ENCODE data around the gene MRPL23. TPM values are rescaled to one million over a fixed set of nuclear protein-coding genes. Genes with fewer than 3 reads are reported as not detected.
A peak's percentile ranks its signal among the peaks of the same experiment; 100 is the strongest.

Gene MRPL23
- total and polyA plus RNA-seq, 2 experiments from 2014 or later, result 54.0 to 54.8 TPM

GRCh38 chr11:1924646-1925372 lies 22.3 kb upstream of the MRPL23 start:
- H3K4me1 ChIP-seq (ENCODE audit: insufficient read depth), result peaks cover 30% of the 10 kb centered on the region
- peak; percentile 11 for DNase-seq (ENCODE audit: low spot score)
- 78% methylated on average over 16 of the region's 21 CpGs for WGBS (ENCODE audit: low lambda C conversion rate, missing lambda C conversion rate)
- TF ChIP-seq EZH2phosphoT487 (IDR thresholded peaks at IDR 0.05; ENCODE audit: low read depth, severe bottlenecking, unreplicated experiment), result no peak
- no peak for TF ChIP-seq CTCF (IDR thresholded peaks at IDR 0.05; ENCODE audit: poor library complexity)
- no peak for TF ChIP-seq EZH2 (IDR thresholded peaks at IDR 0.05; ENCODE audit: borderline replicate concordance)
- H3K4me3 ChIP-seq, result no peak overlapping the region
- peak overlapping the region; percentile 16 for H3K4me2 ChIP-seq
- H3K36me3 ChIP-seq (replicated peaks; ENCODE audit: insufficient read depth, low read depth), result no peaks in the 10 kb centered on the region
- H3K27me3 ChIP-seq, result no peaks in the 10 kb centered on the region
- no peak overlapping the region for H3K27ac ChIP-seq
- H3K9me2 ChIP-seq (replicated peaks; ENCODE audit: insufficient read depth), result no peaks in the 10 kb centered on the region
- no peak overlapping the region for H2AFZ ChIP-seq
- H4K20me1 ChIP-seq (ENCODE audit: insufficient read depth, poor library complexity, severe bottlenecking), result no peaks in the 10 kb centered on the region
- no peaks in the 10 kb centered on the region for H3K9me3 ChIP-seq (ENCODE audit: low read depth)
- H3K79me2 ChIP-seq, result no peaks in the 10 kb centered on the region

GRCh38 chr11:1925373-1926155 lies 21.6 kb upstream of the MRPL23 start:
- 96% methylated on average over 21 of the region's 23 CpGs for WGBS (ENCODE audit: low lambda C conversion rate, missing lambda C conversion rate)
- Histone ChIP-seq H3K27me3 (no peaks in the 10 kb centered on the region), H3K4me3 (no peak overlapping the region), H3K4me1 (ENCODE audit: insufficient read depth) (peaks cover 31% of the 10 kb centered on the region), H3K9me2 (replicated peaks; ENCODE audit: insufficient read depth) (no peaks in the 10 kb centered on the region), H3K79me2 (no peaks in the 10 kb centered on the region), H4K20me1 (ENCODE audit: insufficient read depth, poor library complexity, severe bottlenecking) (no peaks in the 10 kb centered on the region), H3K27ac (no peak overlapping the region), H3K9me3 (ENCODE audit: low read depth) (no peaks in the 10 kb centered on the region), H2AFZ (no peak overlapping the region), H3K4me2 (peak overlapping the region; percentile 16), H3K36me3 (replicated peaks; ENCODE audit: insufficient read depth, low read depth) (no peaks in the 10 kb centered on the region)
- DNase-seq (ENCODE audit: low spot score), result peak; percentile 3
- TF ChIP-seq EZH2 (IDR thresholded peaks at IDR 0.05; ENCODE audit: borderline replicate concordance), result no peak
- no peak for TF ChIP-seq CTCF (IDR thresholded peaks at IDR 0.05; ENCODE audit: poor library complexity)
- TF ChIP-seq EZH2phosphoT487 (IDR thresholded peaks at IDR 0.05; ENCODE audit: low read depth, severe bottlenecking, unreplicated experiment), result no peak

GRCh38 chr11:1926156-1927025 lies 20.7 kb upstream of the MRPL23 start:
- no peaks in the 10 kb centered on the region for H3K79me2 ChIP-seq
- no peaks in the 10 kb centered on the region for H3K27me3 ChIP-seq
- no peaks in the 10 kb centered on the region for H3K9me3 ChIP-seq (ENCODE audit: low read depth)
- H3K9me2 ChIP-seq (replicated peaks; ENCODE audit: insufficient read depth), result no peaks in the 10 kb centered on the region
- no peak overlapping the region for H3K4me3 ChIP-seq
- DNase-seq (ENCODE audit: low spot score), result no peak
- peaks cover 38% of the 10 kb centered on the region for H3K4me1 ChIP-seq (ENCODE audit: insufficient read depth)
- TF ChIP-seq EZH2phosphoT487 (IDR thresholded peaks at IDR 0.05; ENCODE audit: low read depth, severe bottlenecking, unreplicated experiment), result no peak
- TF ChIP-seq CTCF (IDR thresholded peaks at IDR 0.05; ENCODE audit: poor library complexity), result no peak
- TF ChIP-seq EZH2 (IDR thresholded peaks at IDR 0.05; ENCODE audit: borderline replicate concordance), result no peak
- peak overlapping the region; percentile 31 for H2AFZ ChIP-seq
- H3K27ac ChIP-seq, result peak overlapping the region; percentile 92
- WGBS (ENCODE audit: low lambda C conversion rate, missing lambda C conversion rate), result 93% methylated on average over 41 of the region's 41 CpGs
- peak overlapping the region; percentile 54 for H3K4me2 ChIP-seq
- H3K36me3 ChIP-seq (replicated peaks; ENCODE audit: insufficient read depth, low read depth), result no peaks in the 10 kb centered on the region
- no peaks in the 10 kb centered on the region for H4K20me1 ChIP-seq (ENCODE audit: insufficient read depth, poor library complexity, severe bottlenecking)

Data from hepatocyte (in vitro differentiated cells).